NB4 (cell line): ENCODE measurements around the gene MYRF.

Source experiments
- DNase-seq: peaks from one replicate; pipeline ENCODE4 v3.0.0; 2010; ENCODE audit warnings: low read depth
- H3K4me3 ChIP-seq: one replicate; pipeline ENCODE4 v1.5.1; 2011; ENCODE audit warnings: mild to moderate bottlenecking, low read depth, low read length, moderate library complexity
- CTCF ChIP-seq: IDR thresholded peaks from one replicate; pipeline ENCODE4 v1.5.1; 2012; ENCODE audit warnings: low read depth, low read length
- MYC ChIP-seq: IDR thresholded peaks from 2 replicates; pipeline ENCODE4 v1.6.1; 2011; ENCODE audit warnings: low read depth, low read length
- POLR2A ChIP-seq: IDR thresholded peaks from 2 replicates; pipeline ENCODE4 v1.6.1; 2011; ENCODE audit warnings: mild to moderate bottlenecking; ENCODE audit not compliant: insufficient read length; ENCODE audit errors: extremely low read depth
- TF ChIP-seq, protein P1 (sequence below): IDR thresholded peaks from 2 replicates; pipeline ENCODE4 v1.6.1; 2011; ENCODE audit warnings: low read depth, low read length

Gene MYRF

GRCh38 chr11:61761440-61762222, 9.2 kb downstream of the MYRF start:
- TF ChIP-seq MYC (no peak), POLR2A (no peak), CTCF (no peak)
- TF ChIP-seq, protein P1, sequence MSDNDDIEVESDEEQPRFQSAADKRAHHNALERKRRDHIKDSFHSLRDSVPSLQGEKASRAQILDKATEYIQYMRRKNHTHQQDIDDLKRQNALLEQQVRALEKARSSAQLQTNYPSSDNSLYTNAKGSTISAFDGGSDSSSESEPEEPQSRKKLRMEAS: no peak
- DNase-seq: no peak
- no peak overlapping the region for H3K4me3 ChIP-seq

DNA sequence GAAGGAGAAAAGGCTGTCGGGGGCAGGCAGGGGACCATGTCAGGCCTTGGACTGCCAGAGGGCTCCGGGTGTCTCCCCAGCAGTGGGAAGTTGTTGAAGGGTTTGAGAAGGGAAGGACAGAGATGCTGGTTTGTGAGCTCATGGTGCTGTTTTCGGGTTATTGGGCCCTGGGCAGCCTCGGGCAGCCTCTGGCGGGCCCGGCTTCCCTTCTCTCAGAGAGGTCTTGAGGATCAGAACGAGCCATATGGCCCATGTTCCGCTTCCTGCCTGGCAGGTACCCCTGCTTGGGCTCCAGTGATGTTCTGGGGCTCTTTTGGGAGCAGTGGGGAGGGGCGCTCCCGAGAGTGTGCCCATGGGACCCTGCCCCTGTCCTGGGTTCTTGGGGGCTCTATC, 9.8 kb downstream of the MYRF start:
- H3K4me3 ChIP-seq: no peak overlapping the region
- no peak for DNase-seq
- TF ChIP-seq CTCF: no peak
- no peak for TF ChIP-seq MYC
- TF ChIP-seq, protein P1: no peak
- TF ChIP-seq POLR2A: no peak

- no peak overlapping the region for H3K4me3 ChIP-seq
- no peak for DNase-seq
- TF ChIP-seq CTCF: no peak
- TF ChIP-seq, protein P1: no peak
- no peak for TF ChIP-seq POLR2A
- no peak for TF ChIP-seq MYC
Observed at GRCh38 chr11:61762798-61763197, 10.4 kb downstream of the MYRF start.

- DNase-seq: no peak
- TF ChIP-seq MYC (no peak), POLR2A (no peak), CTCF (no peak)
- TF ChIP-seq, protein P1: no peak
- no peak overlapping the region for H3K4me3 ChIP-seq
Observed at GRCh38 chr11:61763930-61764605, 11.6 kb downstream of the MYRF start.

DNA sequence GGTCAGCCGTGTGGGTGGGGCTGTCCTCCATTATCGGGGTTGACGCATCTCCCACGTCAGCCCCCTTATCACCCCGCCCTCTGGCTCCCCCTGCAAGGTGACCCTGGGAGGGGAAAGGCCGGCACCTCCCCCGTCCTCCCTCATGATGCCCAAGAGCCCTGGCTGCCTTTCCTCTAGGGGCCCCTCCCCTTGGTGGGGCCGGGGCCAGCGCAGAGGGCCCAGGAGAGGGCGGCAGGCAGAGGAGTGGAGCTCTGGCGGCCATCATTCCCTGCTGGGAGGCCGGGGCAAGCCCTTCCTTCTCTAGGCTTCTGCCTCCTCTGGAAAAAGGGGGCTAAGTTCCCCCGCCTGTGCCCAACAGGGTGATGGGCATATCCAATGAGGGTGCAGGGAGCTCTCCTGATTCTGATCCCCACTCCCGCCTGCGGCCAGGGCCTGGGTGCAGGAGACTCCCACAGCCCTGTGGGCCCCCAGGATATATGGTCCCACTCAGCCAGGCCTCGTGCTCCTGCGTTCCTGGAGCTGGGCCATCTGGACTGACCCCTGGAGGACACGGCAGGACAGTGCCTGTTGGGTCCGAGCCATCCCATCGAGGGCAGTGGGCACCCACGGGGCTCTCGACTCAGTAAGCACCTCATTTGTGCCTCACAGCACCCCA, 12.3 kb downstream of the MYRF start:
- DNase-seq: no peak
- TF ChIP-seq, protein P1: no peak
- no peak for TF ChIP-seq CTCF
- TF ChIP-seq MYC: no peak
- no peak for TF ChIP-seq POLR2A
- H3K4me3 ChIP-seq: no peak overlapping the region
